Measurements from ENCODE around the gene HSPA6. TPM values are rescaled to one million over a fixed set of nuclear protein-coding genes. Genes with fewer than 3 reads are reported as not detected.

HSPA6 gene
- total and polyA plus RNA-seq, 4 donors: 1.1 to 19.0 (median 5.2) TPM

GRCh38 chr1:161501234-161501633 lies 23.1 kb upstream of the HSPA6 start:
- no peaks in the 10 kb centered on the region for H3K9me3 ChIP-seq (ENCODE audit: control insufficient read depth, low read length)
- no peak overlapping the region for H3K4me3 ChIP-seq (ENCODE audit: low read length in 2 of 2)
- WGBS, 2 donors: 72 to 82% methylated on average over 1 of the region's 1 CpG
- H3K27me3 ChIP-seq (ENCODE audit: control insufficient read depth in 1 of 2, insufficient read depth in 2 of 2, low read length in 1 of 2): no peaks in the 10 kb centered on the region
- ATAC-seq (ENCODE audit: low FRiP score) (no peak), DNase-seq (no peak)
- no peaks in the 10 kb centered on the region for H3K4me1 ChIP-seq (ENCODE audit: control insufficient read depth in 1 of 2, insufficient read depth in 2 of 2, low read length in 2 of 2)
- intact Hi-C loops (cut with DNase I): no loop called here
- H3K36me3 ChIP-seq (ENCODE audit: control insufficient read depth in 1 of 2, insufficient read depth in 2 of 2, low read length in 1 of 2): no peaks in the 10 kb centered on the region
- no peak overlapping the region for H3K27ac ChIP-seq (ENCODE audit: low read depth in 1 of 2, low read length in 2 of 2)

- H3K9me3 ChIP-seq (ENCODE audit: control insufficient read depth, low read length): no peaks in the 10 kb centered on the region
- intact Hi-C loops (cut with DNase I): no loop called here
- ATAC-seq (ENCODE audit: low FRiP score) (no peak), DNase-seq (no peak)
- H3K27ac ChIP-seq (ENCODE audit: low read depth in 1 of 2, low read length in 2 of 2): no peak overlapping the region
- no peaks in the 10 kb centered on the region for H3K36me3 ChIP-seq (ENCODE audit: control insufficient read depth in 1 of 2, insufficient read depth in 2 of 2, low read length in 1 of 2)
- H3K27me3 ChIP-seq (ENCODE audit: control insufficient read depth in 1 of 2, insufficient read depth in 2 of 2, low read length in 1 of 2): no peaks in the 10 kb centered on the region
- H3K4me3 ChIP-seq (ENCODE audit: low read length in 2 of 2): no peak overlapping the region
- WGBS, 2 donors: 75 to 76% methylated on average over 4 of the region's 4 CpGs
- H3K4me1 ChIP-seq (ENCODE audit: control insufficient read depth in 1 of 2, insufficient read depth in 2 of 2, low read length in 2 of 2): no peaks in the 10 kb centered on the region
Observed at GRCh38 chr1:161502181-161502580, 22.2 kb upstream of the HSPA6 start.

- intact Hi-C loops (cut with DNase I): no loop called here
- H3K4me1 ChIP-seq (ENCODE audit: control insufficient read depth in 1 of 2, insufficient read depth in 2 of 2, low read length in 2 of 2): no peaks in the 10 kb centered on the region
- ATAC-seq (ENCODE audit: low FRiP score): no peak
- no peaks in the 10 kb centered on the region for H3K36me3 ChIP-seq (ENCODE audit: control insufficient read depth in 1 of 2, insufficient read depth in 2 of 2, low read length in 1 of 2)
- DNase-seq: no peak
- no peaks in the 10 kb centered on the region for H3K9me3 ChIP-seq (ENCODE audit: control insufficient read depth, low read length)
- H3K27ac ChIP-seq (ENCODE audit: low read depth in 1 of 2, low read length in 2 of 2): no peak overlapping the region
- H3K27me3 ChIP-seq (ENCODE audit: control insufficient read depth in 1 of 2, insufficient read depth in 2 of 2, low read length in 1 of 2): no peaks in the 10 kb centered on the region
- no peak overlapping the region for H3K4me3 ChIP-seq (ENCODE audit: low read length in 2 of 2)
- WGBS, 2 donors: 57 to 97% methylated on average over 1 of the region's 1 CpG
Observed at GRCh38 chr1:161502641-161503393, 21.5 kb upstream of the HSPA6 start.

- Histone ChIP-seq H3K4me1 (ENCODE audit: control insufficient read depth in 1 of 2, insufficient read depth in 2 of 2, low read length in 2 of 2) (no peaks in the 10 kb centered on the region), H3K9me3 (ENCODE audit: control insufficient read depth, low read length) (no peaks in the 10 kb centered on the region), H3K36me3 (ENCODE audit: control insufficient read depth in 1 of 2, insufficient read depth in 2 of 2, low read length in 1 of 2) (no peaks in the 10 kb centered on the region), H3K4me3 (ENCODE audit: low read length in 2 of 2) (no peak overlapping the region), H3K27ac (ENCODE audit: low read depth in 1 of 2, low read length in 2 of 2) (no peak overlapping the region), H3K27me3 (ENCODE audit: control insufficient read depth in 1 of 2, insufficient read depth in 2 of 2, low read length in 1 of 2) (no peaks in the 10 kb centered on the region)
- ATAC-seq (ENCODE audit: low FRiP score) (no peak), DNase-seq (no peak)
- intact Hi-C loops (cut with DNase I): no loop called here
Observed at GRCh38 chr1:161503394-161503748, 21.0 kb upstream of the HSPA6 start.

GRCh38 chr1:161505686-161506085 lies 18.7 kb upstream of the HSPA6 start:
- Histone ChIP-seq H3K27ac (ENCODE audit: low read depth in 1 of 2, low read length in 2 of 2) (no peak overlapping the region), H3K4me3 (ENCODE audit: low read length in 2 of 2) (no peak overlapping the region)
- no peak for ATAC-seq (ENCODE audit: low FRiP score)

GRCh38 chr1:161506336-161507223 lies 17.8 kb upstream of the HSPA6 start:
- WGBS, 2 donors: 53 to 59% methylated on average over 14 to 15 of the region's 15 CpGs
- DNase-seq: peak; percentile 39 to 73
- no peak overlapping the region for H3K4me3 ChIP-seq (ENCODE audit: low read length in 2 of 2)
- intact Hi-C loops (cut with DNase I): no loop called here
- H3K27ac ChIP-seq (ENCODE audit: low read depth in 1 of 2, low read length in 2 of 2): no peak overlapping the region
- no peaks in the 10 kb centered on the region for H3K4me1 ChIP-seq (ENCODE audit: control insufficient read depth in 1 of 2, insufficient read depth in 2 of 2, low read length in 2 of 2)
- no peaks in the 10 kb centered on the region for H3K9me3 ChIP-seq (ENCODE audit: control insufficient read depth, low read length)
- no peaks in the 10 kb centered on the region for H3K36me3 ChIP-seq (ENCODE audit: control insufficient read depth in 1 of 2, insufficient read depth in 2 of 2, low read length in 1 of 2)
- ATAC-seq (ENCODE audit: low FRiP score): peak; percentile 47
- H3K27me3 ChIP-seq (ENCODE audit: control insufficient read depth in 1 of 2, insufficient read depth in 2 of 2, low read length in 1 of 2): no peaks in the 10 kb centered on the region

More at GRCh38 chr1:161505686-161506085, 18.7 kb upstream of the HSPA6 start:
- no peak for DNase-seq
- intact Hi-C loops (cut with DNase I): no loop called here
- H3K36me3 ChIP-seq (ENCODE audit: control insufficient read depth in 1 of 2, insufficient read depth in 2 of 2, low read length in 1 of 2): no peaks in the 10 kb centered on the region
- no peaks in the 10 kb centered on the region for H3K4me1 ChIP-seq (ENCODE audit: control insufficient read depth in 1 of 2, insufficient read depth in 2 of 2, low read length in 2 of 2)
- no peaks in the 10 kb centered on the region for H3K27me3 ChIP-seq (ENCODE audit: control insufficient read depth in 1 of 2, insufficient read depth in 2 of 2, low read length in 1 of 2)
- WGBS, 2 donors: 83 to 87% methylated on average over 6 of the region's 6 CpGs
- H3K9me3 ChIP-seq (ENCODE audit: control insufficient read depth, low read length): no peaks in the 10 kb centered on the region

- intact Hi-C loops (cut with DNase I): no loop called here
- H3K4me3 ChIP-seq (ENCODE audit: low read length in 2 of 2): no peak overlapping the region
- ATAC-seq (ENCODE audit: low FRiP score): no peak
- H3K36me3 ChIP-seq (ENCODE audit: control insufficient read depth in 1 of 2, insufficient read depth in 2 of 2, low read length in 1 of 2): no peaks in the 10 kb centered on the region
- WGBS, 2 donors: 82 to 90% methylated on average over 3 of the region's 3 CpGs
- no peaks in the 10 kb centered on the region for H3K9me3 ChIP-seq (ENCODE audit: control insufficient read depth, low read length)
- H3K27ac ChIP-seq (ENCODE audit: low read depth in 1 of 2, low read length in 2 of 2): no peak overlapping the region
- H3K4me1 ChIP-seq (ENCODE audit: control insufficient read depth in 1 of 2, insufficient read depth in 2 of 2, low read length in 2 of 2): no peaks in the 10 kb centered on the region
- no peaks in the 10 kb centered on the region for H3K27me3 ChIP-seq (ENCODE audit: control insufficient read depth in 1 of 2, insufficient read depth in 2 of 2, low read length in 1 of 2)
- no peak for DNase-seq
Observed at GRCh38 chr1:161510477-161510876, 13.9 kb upstream of the HSPA6 start.

- ATAC-seq (ENCODE audit: low FRiP score) (no peak), DNase-seq (no peak)
- Histone ChIP-seq H3K9me3 (ENCODE audit: control insufficient read depth, low read length) (no peaks in the 10 kb centered on the region), H3K36me3 (ENCODE audit: control insufficient read depth in 1 of 2, insufficient read depth in 2 of 2, low read length in 1 of 2) (no peaks in the 10 kb centered on the region), H3K27me3 (ENCODE audit: control insufficient read depth in 1 of 2, insufficient read depth in 2 of 2, low read length in 1 of 2) (no peaks in the 10 kb centered on the region), H3K27ac (ENCODE audit: low read depth in 1 of 2, low read length in 2 of 2) (no peak overlapping the region), H3K4me3 (ENCODE audit: low read length in 2 of 2) (no peak overlapping the region), H3K4me1 (ENCODE audit: control insufficient read depth in 1 of 2, insufficient read depth in 2 of 2, low read length in 2 of 2) (no peaks in the 10 kb centered on the region)
- intact Hi-C loops (cut with DNase I): no loop called here
- 83 to 86% methylated on average over 5 of the region's 5 CpGs for WGBS, 2 donors
Observed at GRCh38 chr1:161511018-161511755, 13.2 kb upstream of the HSPA6 start.
